Skin of body (tissue), 2 donors: ENCODE measurements around the gene AGFG2. TPM values are rescaled to one million over a fixed set of nuclear protein-coding genes. Genes with fewer than 3 reads are reported as not detected.
"Not testable (repeated sequence)": the region's sequence is repeated elsewhere in the genome, so short reads cannot be mapped to it uniquely, and the experiment has no call there.

Experiments
- DNase-seq: peaks from one replicate; lab custom pipeline; 2025; lab: John Stamatoyannopoulos, UW
- total RNA-seq: library from RNA; depleted of rRNA; stranded (reverse); fragments of >200 nt; gene quantifications from one replicate; pipeline ENCODE4 v1.2.3, GENCODE V29; 2014

AGFG2 gene
- total RNA-seq, 1 donor from 2014 or later = 5.2 TPM

- DNase-seq = no peak
Observed at GRCh38 chr7:100520138-100520537, 18.9 kb upstream of the AGFG2 start.

- no peak for DNase-seq
Observed at GRCh38 chr7:100521076-100521475, 17.9 kb upstream of the AGFG2 start.

GRCh38 chr7:100521909-100522593 lies 17.0 kb upstream of the AGFG2 start:
- DNase-seq = not testable (repeated sequence)

- DNase-seq = not testable (repeated sequence)
Observed at GRCh38 chr7:100523192-100523591, 15.8 kb upstream of the AGFG2 start.

GRCh38 chr7:100528108-100528866 lies 10.7 kb upstream of the AGFG2 start:
- DNase-seq = not testable (repeated sequence)

- DNase-seq = no peak
Observed at GRCh38 chr7:100532165-100533022, 6.6 kb upstream of the AGFG2 start.

- not testable (repeated sequence) for DNase-seq
Observed at GRCh38 chr7:100535982-100536381, 3.0 kb upstream of the AGFG2 start.

- not testable (repeated sequence) for DNase-seq
Observed at GRCh38 chr7:100536695-100537094, 2.3 kb upstream of the AGFG2 start.

GRCh38 chr7:100538348-100538653 lies 702 bp upstream of the AGFG2 start:
- no peak for DNase-seq

- no peak for DNase-seq
Observed at GRCh38 chr7:100539436-100540006, 518 bp downstream of the AGFG2 start.

- DNase-seq = no peak
Observed at GRCh38 chr7:100540073-100540723, 1.2 kb downstream of the AGFG2 start.

GRCh38 chr7:100541309-100541708 lies 2.3 kb downstream of the AGFG2 start:
- DNase-seq = not testable (repeated sequence)

GRCh38 chr7:100543586-100543985 lies 4.6 kb downstream of the AGFG2 start:
- DNase-seq = no peak

- DNase-seq = no peak
Observed at GRCh38 chr7:100544386-100544785, 5.4 kb downstream of the AGFG2 start.

- no peak for DNase-seq
Observed at GRCh38 chr7:100544967-100545359, 6.0 kb downstream of the AGFG2 start.

GRCh38 chr7:100545360-100546128 lies 6.5 kb downstream of the AGFG2 start:
- peak; percentile 19 for DNase-seq

GRCh38 chr7:100546129-100546925 lies 7.3 kb downstream of the AGFG2 start:
- DNase-seq = no peak

- DNase-seq = no peak
Observed at GRCh38 chr7:100546926-100547800, 8.2 kb downstream of the AGFG2 start.

- DNase-seq = peak; percentile 4
Observed at GRCh38 chr7:100547872-100548271, 8.9 kb downstream of the AGFG2 start.
